ENCODE results near the gene LYRM1.

GRCh38 chr16:20860361-20860760, 40.2 kb upstream of the LYRM1 start:
- no peak for TF ChIP-seq SUZ12 (IDR thresholded peaks at IDR 0.05; ENCODE audit: extremely low read depth, insufficient read depth, insufficient read length)
- TF ChIP-seq ZNF274 (IDR thresholded peaks at IDR 0.05; ENCODE audit: low read depth, low read length): no peak
- TF ChIP-seq YY1 (IDR thresholded peaks at IDR 0.05; ENCODE audit: insufficient read depth, insufficient read length): no peak

Data from NT2/D1 (cell line).